ENCODE measurements around the gene HIGD1C. TPM values are rescaled to one million over a fixed set of nuclear protein-coding genes. Genes with fewer than 3 reads are reported as not detected.
"Not testable (repeated sequence)": the region's sequence is repeated elsewhere in the genome, so short reads cannot be mapped to it uniquely, and the experiment has no call there.

Gene HIGD1C
- total and polyA plus RNA-seq, 7 donors = not detected

GRCh38 chr12:51013441-51013840 is 61.1 kb downstream of the HIGD1C start:
- no peaks in the 10 kb centered on the region for H3K27me3 ChIP-seq
- no peak overlapping the region for H3K4me3 ChIP-seq
- H3K27ac ChIP-seq = no peak overlapping the region
- TF ChIP-seq EP300 (IDR thresholded peaks at IDR 0.05) (no peak), POLR2AphosphoS5 (IDR thresholded peaks at IDR 0.05) (no peak), POLR2A (IDR thresholded peaks at IDR 0.05) (no peak)
- TF ChIP-seq, protein P1, sequence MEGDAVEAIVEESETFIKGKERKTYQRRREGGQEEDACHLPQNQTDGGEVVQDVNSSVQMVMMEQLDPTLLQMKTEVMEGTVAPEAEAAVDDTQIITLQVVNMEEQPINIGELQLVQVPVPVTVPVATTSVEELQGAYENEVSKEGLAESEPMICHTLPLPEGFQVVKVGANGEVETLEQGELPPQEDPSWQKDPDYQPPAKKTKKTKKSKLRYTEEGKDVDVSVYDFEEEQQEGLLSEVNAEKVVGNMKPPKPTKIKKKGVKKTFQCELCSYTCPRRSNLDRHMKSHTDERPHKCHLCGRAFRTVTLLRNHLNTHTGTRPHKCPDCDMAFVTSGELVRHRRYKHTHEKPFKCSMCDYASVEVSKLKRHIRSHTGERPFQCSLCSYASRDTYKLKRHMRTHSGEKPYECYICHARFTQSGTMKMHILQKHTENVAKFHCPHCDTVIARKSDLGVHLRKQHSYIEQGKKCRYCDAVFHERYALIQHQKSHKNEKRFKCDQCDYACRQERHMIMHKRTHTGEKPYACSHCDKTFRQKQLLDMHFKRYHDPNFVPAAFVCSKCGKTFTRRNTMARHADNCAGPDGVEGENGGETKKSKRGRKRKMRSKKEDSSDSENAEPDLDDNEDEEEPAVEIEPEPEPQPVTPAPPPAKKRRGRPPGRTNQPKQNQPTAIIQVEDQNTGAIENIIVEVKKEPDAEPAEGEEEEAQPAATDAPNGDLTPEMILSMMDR (IDR thresholded peaks at IDR 0.05) = no peak
- H3K36me3 ChIP-seq = peaks cover 0 to under 1% (median 0%) of the 10 kb centered on the region in 4 donors
- intact Hi-C loops (cut with DNase I) = no loop called here
- H3K9me3 ChIP-seq = no peaks in the 10 kb centered on the region
- H3K4me1 ChIP-seq = no peaks in the 10 kb centered on the region
- no peak for DNase-seq
- WGBS, 2 donors = 96% methylated on average over 7 of the region's 7 CpGs

GRCh38 chr12:51014467-51014866 is 62.1 kb downstream of the HIGD1C start:
- H3K9me3 ChIP-seq; H3K4me1 ChIP-seq; H3K27me3 ChIP-seq; DNase-seq; H3K36me3 ChIP-seq; H3K27ac ChIP-seq; H3K4me3 ChIP-seq; intact Hi-C loops (cut with DNase I): not testable (repeated sequence)
- WGBS, 2 donors = 91 to 92% methylated on average over 9 of the region's 9 CpGs

DNA sequence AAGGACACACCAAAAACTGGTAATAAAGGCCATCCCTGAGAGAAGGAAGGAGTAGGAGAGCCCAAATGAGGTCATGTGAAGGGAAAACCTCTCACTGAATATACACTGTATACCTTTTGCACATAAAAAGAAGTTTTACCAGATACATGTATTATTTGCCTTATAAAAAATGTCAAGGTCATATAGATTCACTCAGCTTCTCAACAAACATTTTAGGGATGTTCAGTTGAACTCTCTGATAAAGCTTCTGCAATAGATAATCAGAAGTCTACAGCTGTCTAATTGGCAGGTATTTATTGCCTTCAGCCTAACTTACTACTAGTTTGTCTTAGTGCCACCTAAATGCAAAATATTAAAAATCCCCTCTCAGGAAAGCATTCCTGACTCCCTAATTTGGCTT is 65.1 kb downstream of the HIGD1C start:
- Histone ChIP-seq H3K9me3 (no peaks in the 10 kb centered on the region), H3K27ac (no peak overlapping the region), H3K4me3 (no peak overlapping the region), H3K4me1 (peaks cover 0 to 5% (median 0%) of the 10 kb centered on the region in 4 donors), H3K36me3 (no peaks in the 10 kb centered on the region), H3K27me3 (no peaks in the 10 kb centered on the region)
- TF ChIP-seq POLR2AphosphoS5 (IDR thresholded peaks at IDR 0.05) = no peak
- TF ChIP-seq POLR2A (IDR thresholded peaks at IDR 0.05) = no peak
- TF ChIP-seq, protein P1 (IDR thresholded peaks at IDR 0.05) = no peak
- no peak for TF ChIP-seq EP300 (IDR thresholded peaks at IDR 0.05)
- intact Hi-C loops (cut with DNase I) = no loop called here
- no peak for DNase-seq

- intact Hi-C loops (cut with DNase I) = no loop called here
- Histone ChIP-seq H3K9me3 (no peaks in the 10 kb centered on the region), H3K27me3 (no peaks in the 10 kb centered on the region), H3K27ac (no peak overlapping the region), H3K4me3 (no peak overlapping the region), H3K36me3 (no peaks in the 10 kb centered on the region), H3K4me1 (peaks cover 0 to 19% (median 3%) of the 10 kb centered on the region in 4 donors)
- DNase-seq = no peak
- no peak for TF ChIP-seq EP300 (IDR thresholded peaks at IDR 0.05)
- TF ChIP-seq, protein P1 (IDR thresholded peaks at IDR 0.05) = no peak
- 92 to 97% methylated on average over 2 of the region's 2 CpGs for WGBS, 2 donors
Measured at GRCh38 chr12:51018956-51019355, 66.6 kb downstream of the HIGD1C start.

- H3K9me3 ChIP-seq = no peaks in the 10 kb centered on the region
- intact Hi-C loops (cut with DNase I) = no loop called here
- no peaks in the 10 kb centered on the region for H3K27me3 ChIP-seq
- WGBS, 2 donors = 76 to 86% methylated on average over 2 of the region's 2 CpGs
- no peaks in the 10 kb centered on the region for H3K36me3 ChIP-seq
- no peak for DNase-seq
- peaks cover 0 to 28% (median 7%) of the 10 kb centered on the region in 4 donors for H3K4me1 ChIP-seq
- no peak overlapping the region for H3K27ac ChIP-seq
- TF ChIP-seq, protein P1 (IDR thresholded peaks at IDR 0.05) = no peak
- TF ChIP-seq POLR2AphosphoS5 (IDR thresholded peaks at IDR 0.05) = no peak
- no peak for TF ChIP-seq EP300 (IDR thresholded peaks at IDR 0.05)
- no peak for TF ChIP-seq POLR2A (IDR thresholded peaks at IDR 0.05)
- H3K4me3 ChIP-seq = no peak overlapping the region
Measured at GRCh38 chr12:51019927-51020326, 67.6 kb downstream of the HIGD1C start.

Small RNA genes within 50 kb of the gene (small RNA-seq; reads per million reads assigned to genes)
- gene AC008121.1 (0 reads per million in 3 donors), gene RF00019 (0 reads per million in 3 donors), gene RNU6-87P (0 reads per million in 3 donors)

Other genes starting within 250 kb of the HIGD1C start
- 10 to 100 TPM; 12.6 to 27.6 (median 20.8) TPM for gene ATF1, start 188.4 kb upstream of the HIGD1C start, total RNA-seq
- gene ATF1, start 188.4 kb upstream of the HIGD1C start, polyA plus RNA-seq = 10 to 100 TPM; 16.7 to 23.8 (median 23.4) TPM
- not detected for gene TMPRSS12, start 109.6 kb upstream of the HIGD1C start, total RNA-seq
- gene TMPRSS12, start 109.6 kb upstream of the HIGD1C start, polyA plus RNA-seq = not detected
- gene SLC11A2, start 73.8 kb downstream of the HIGD1C start, total RNA-seq = 10 to 100 TPM; 25.0 to 44.6 (median 37.1) TPM
- 10 to 100 TPM in 1 of 3 donors, 1 to 10 TPM in 2; 3.9 to 21.4 (median 4.8) TPM for gene SLC11A2, start 73.8 kb downstream of the HIGD1C start, polyA plus RNA-seq
- gene LETMD1, start 95.8 kb downstream of the HIGD1C start, total RNA-seq = 10 to 100 TPM; 59.5 to 87.2 (median 72.4) TPM
- 10 to 100 TPM; 37.0 to 66.0 (median 55.3) TPM for gene LETMD1, start 95.8 kb downstream of the HIGD1C start, polyA plus RNA-seq
- 10 to 100 TPM; 17.4 to 23.9 (median 20.6) TPM for gene CSRNP2, start 131.1 kb downstream of the HIGD1C start, total RNA-seq
- gene CSRNP2, start 131.1 kb downstream of the HIGD1C start, polyA plus RNA-seq = 10 to 100 TPM in 1 of 3 donors, 1 to 10 TPM in 2; 8.4 to 11.4 (median 9.2) TPM
- 10 to 100 TPM; 11.9 to 17.8 (median 13.7) TPM for gene TFCP2, start 220.6 kb downstream of the HIGD1C start, total RNA-seq
- 10 to 100 TPM; 10.4 to 18.1 (median 12.6) TPM for gene TFCP2, start 220.6 kb downstream of the HIGD1C start, polyA plus RNA-seq